ENCODE measurements around the gene HACD3. TPM values are rescaled to one million over a fixed set of nuclear protein-coding genes. Genes with fewer than 3 reads are reported as not detected.
"Not testable (repeated sequence)": the region's sequence is repeated elsewhere in the genome, so short reads cannot be mapped to it uniquely, and the experiment has no call there.

HACD3 gene
- total RNA-seq, 2 donors from 2014 or later, result 23.3 to 45.0 TPM

DNA sequence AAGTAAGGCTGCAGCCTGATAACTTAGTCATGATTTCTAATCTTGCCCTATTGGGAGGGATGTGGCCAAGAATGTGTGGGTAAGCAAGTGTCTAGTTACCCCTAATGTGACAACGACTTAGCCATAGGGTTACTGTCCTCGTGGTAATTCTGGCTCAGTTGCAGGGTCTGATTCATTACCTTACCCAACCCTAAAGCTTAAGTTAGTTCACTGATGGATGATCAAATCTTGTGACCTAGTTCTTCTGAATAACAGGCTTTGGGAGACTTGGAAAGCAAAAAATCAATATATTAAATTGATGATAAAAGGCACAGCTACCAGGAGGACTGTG is 82.3 kb downstream of the HACD3 start:
- peaks cover 8 to 12% of the 10 kb centered on the region in 2 donors for H3K36me3 Mint-ChIP-seq
- peak overlapping the region in 1 of 2 donors; percentile 93 for H3K27ac Mint-ChIP-seq
- no peaks in the 10 kb centered on the region for H3K9me3 Mint-ChIP-seq

DNA sequence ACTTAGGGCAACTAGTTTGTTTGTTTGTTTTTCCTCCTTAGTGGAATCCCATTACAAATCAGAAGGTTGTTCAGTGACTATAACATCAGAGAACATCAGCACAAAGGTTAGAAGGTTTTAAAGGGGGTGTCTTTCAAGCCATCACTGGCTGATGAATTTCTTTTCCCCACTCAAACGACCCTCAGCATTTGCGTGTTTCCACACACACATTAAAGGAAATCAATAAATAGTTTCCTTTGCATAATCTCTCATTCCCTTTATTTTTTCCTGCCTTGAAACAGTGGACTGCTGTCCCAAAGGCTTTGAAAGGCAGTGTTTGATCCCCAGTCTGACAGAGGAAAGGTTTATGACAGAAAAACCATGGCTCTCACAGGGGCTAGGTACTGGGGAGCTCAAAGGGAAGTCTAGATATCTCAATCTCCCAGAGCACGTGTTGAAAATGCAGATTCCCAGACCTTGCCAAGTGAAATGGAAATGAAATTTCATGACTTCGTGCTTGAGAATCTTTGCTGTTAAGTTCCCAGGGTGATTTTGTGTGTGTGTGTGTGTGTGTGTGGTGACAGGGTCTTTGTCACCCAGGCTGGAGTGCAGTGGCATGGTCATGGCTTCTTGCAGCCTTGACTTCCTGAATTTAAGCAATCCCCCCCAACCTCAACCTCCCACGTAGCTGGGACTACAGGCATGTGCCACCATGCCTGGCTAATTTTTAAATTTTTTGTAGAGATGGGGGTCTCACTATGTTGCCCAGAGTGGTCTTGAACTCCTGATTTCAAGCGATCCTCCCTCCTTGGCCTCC is 82.9 kb downstream of the HACD3 start:
- DNase-seq (ENCODE audit: low spot score in 2 of 2) (no peak), ATAC-seq (no peak)
- Mint-ChIP-seq H3K9me3 (no peaks in the 10 kb centered on the region), H3K36me3 (peaks cover 8 to 12% of the 10 kb centered on the region in 2 donors), H3K27ac (peak overlapping the region in 1 of 2 donors; percentile 93)

More for the DNA sequence above, 82.3 kb downstream of the HACD3 start:
- no peak for DNase-seq (ENCODE audit: low spot score in 2 of 2)
- peak in 1 of 2 donors; percentile 16 for ATAC-seq

DNA sequence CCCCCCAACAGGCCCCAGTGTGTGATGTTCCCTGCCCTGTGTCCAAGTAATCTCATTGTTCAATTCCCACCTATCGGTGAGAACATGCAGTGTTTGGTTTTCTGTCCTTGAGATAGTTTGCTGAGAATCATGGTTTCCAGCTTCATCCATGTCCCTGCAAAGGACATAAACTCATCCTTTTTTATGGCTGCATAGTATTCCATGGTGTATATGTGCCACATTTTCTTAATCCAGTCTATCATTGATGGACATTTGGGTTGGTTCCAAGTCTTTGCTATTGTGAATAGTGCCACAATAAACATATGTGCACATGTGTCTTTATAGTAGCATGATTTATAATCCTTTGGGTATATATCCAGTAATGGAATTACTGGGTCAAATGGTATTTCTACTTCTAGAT is 85.6 kb downstream of the HACD3 start:
- H3K9me3 Mint-ChIP-seq; DNase-seq (ENCODE audit: low spot score in 2 of 2); ATAC-seq; H3K27ac Mint-ChIP-seq; H3K36me3 Mint-ChIP-seq: not testable (repeated sequence)

DNA sequence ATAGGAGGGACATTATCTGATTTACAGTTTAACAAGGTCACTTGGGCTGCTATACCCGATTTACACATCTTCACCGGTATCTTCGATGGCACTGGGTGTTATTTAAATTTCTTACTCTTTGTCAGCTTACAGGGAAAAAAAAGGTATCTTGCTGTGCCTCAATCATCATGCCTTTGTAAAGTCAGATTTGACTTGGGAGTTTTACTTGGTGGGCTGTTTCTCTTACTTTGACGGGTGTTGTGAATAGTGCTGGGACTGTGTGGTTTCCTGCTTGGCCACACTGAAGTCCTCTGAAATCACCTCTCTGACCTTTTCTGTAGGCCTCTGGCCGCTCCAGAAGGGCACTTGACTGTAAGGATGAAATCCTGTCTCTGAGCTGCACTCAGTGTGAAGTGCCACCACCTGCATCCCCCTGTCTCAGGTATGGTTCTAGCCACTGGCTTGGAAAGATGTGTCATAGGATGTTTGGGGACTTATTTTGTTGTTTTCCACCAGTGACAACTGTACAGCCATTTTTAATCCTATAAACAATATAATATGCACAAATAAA is 88.4 kb downstream of the HACD3 start:
- Mint-ChIP-seq H3K36me3 (no peaks in the 10 kb centered on the region), H3K9me3 (no peaks in the 10 kb centered on the region), H3K27ac (no peak overlapping the region)
- ATAC-seq (no peak), DNase-seq (ENCODE audit: low spot score in 2 of 2) (no peak)

DNA sequence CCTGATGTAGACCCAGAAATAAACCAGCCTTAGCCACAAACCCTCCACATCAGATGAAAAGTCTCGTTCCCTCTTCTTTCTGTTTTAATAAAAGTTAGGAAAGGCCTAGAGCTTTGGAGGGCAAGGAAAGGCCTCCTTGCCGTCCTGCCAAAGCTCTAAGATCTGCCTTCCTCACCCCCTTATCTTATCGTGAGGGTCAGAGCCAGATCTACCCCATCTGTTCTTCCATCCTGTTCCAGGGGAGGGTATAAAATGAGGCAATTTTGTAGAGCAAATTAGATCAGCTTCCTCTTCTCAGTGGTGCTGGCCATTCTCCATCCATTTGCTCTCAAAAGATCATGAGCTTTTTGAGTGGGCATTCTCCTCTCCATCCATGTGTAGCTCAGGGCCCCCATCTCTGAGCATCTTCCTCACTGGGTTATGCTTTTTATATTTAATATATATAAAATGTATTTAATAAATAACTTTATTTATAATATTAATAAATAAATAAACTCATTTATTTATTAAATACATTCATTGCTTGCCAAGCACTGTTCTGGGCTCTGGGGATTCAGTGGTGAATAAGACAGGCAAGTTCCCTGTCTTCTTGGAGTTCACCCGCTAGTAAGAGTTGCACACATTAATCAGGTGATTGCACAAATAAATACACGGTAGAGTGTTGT is 89.5 kb downstream of the HACD3 start:
- Mint-ChIP-seq H3K9me3 (no peaks in the 10 kb centered on the region), H3K27ac (no peak overlapping the region), H3K36me3 (peaks cover 0 to 6% of the 10 kb centered on the region in 2 donors)
- ATAC-seq (no peak), DNase-seq (ENCODE audit: low spot score in 2 of 2) (no peak)

DNA sequence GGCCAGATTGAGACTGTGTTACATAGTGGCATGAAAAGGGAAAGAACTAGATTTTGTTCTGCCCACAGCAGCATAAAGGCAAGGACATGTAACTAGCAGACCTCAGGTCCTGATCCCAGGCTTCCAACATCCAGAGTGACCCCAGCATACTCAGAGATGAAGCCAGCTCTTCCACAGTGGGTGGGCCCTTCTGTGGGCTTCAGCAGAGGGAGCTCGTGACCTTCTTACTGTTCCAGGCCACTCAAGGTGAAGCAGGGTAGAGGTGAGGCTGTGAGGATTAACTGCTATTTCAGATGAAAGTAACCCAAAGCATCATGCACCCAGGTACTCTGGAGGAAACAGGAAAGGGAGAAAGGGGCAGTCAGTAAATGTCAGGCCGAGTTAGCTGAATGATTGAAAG is 90.6 kb downstream of the HACD3 start:
- peaks cover 0 to 6% of the 10 kb centered on the region in 2 donors for H3K36me3 Mint-ChIP-seq
- DNase-seq (ENCODE audit: low spot score in 2 of 2) (no peak), ATAC-seq (no peak)
- no peak overlapping the region for H3K27ac Mint-ChIP-seq
- H3K9me3 Mint-ChIP-seq, result no peaks in the 10 kb centered on the region

DNA sequence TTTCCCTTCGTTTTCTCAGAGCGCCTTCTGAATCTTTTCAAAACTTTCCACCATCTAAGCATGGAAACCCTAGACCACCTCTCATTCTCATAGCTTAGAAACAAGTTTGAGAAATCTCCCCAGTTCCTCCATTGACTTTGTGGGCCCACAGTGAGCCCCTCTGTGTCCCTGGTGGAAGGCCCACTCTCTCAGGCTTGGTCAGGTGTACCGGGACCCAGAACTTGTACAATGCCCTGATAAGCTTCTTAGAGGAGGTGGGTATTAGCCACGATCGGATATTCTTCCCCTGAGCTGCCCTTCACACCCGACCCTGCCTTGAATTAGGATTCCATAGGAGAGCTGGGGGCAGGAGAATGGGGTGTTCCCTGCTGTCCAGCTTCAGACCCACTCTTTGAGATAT is 91.4 kb downstream of the HACD3 start, which contains the start of gene SLC24A1:
Gene SLC24A1, plus strand, starts transcription at position 301 of the 400 bp plus-strand sequence. CDS start 2,143 bp downstream, outside the sequence.
- peak within 1 kb of the TSS in 1 of 2 donors; percentile 57 for H3K27ac Mint-ChIP-seq
- no peak for ATAC-seq
- no peak for DNase-seq (ENCODE audit: low spot score in 2 of 2)
- H3K9me3 Mint-ChIP-seq, result no peaks in the 10 kb centered on the region
- peaks cover 0 to 6% of the 10 kb centered on the region in 2 donors for H3K36me3 Mint-ChIP-seq

DNA sequence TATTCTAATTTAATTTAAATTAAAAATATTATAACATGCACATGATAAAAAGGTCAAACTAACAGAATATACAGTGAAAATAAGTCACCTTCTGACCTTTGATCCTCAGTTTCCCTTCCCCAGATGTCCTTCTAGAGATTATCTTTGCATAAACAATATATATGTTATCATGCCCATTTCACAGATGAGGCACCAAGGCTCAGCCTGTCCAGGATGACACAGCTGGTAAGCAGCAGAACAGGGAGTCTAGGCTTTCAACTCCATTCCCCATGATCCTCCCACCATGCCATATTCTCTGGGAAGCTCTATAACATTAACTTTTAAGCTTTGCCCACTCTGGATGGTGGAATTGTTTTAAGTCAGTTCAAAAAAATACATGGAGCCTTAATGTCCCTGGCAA is 92.8 kb downstream of the HACD3 start:
- Mint-ChIP-seq H3K9me3 (no peaks in the 10 kb centered on the region), H3K36me3 (peaks cover 0 to 6% of the 10 kb centered on the region in 2 donors), H3K27ac (no peak overlapping the region)
- ATAC-seq (no peak), DNase-seq (ENCODE audit: low spot score in 2 of 2) (no peak)

DNA sequence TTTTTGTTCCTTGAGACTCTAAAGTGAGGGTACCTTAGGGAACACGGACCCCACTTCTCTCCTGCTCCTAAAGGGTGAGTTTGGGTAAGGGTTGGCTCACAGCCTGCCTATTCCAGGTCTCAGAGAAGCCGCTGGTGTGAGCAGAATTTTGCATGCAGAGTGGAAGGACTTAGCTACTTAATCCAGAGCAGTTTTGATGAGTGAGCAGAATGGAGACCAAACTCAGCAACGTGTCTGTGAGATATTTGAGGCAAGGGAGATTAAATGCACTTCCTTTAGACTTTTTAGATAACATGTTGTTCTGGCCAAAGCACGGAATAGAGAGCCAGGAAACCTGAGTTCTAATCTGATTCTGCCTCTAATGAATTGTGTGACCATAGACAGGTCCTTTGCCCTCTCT is 96.6 kb downstream of the HACD3 start:
- ATAC-seq (no peak), DNase-seq (ENCODE audit: low spot score in 2 of 2) (no peak)
- Mint-ChIP-seq H3K9me3 (no peaks in the 10 kb centered on the region), H3K36me3 (peaks cover 0 to 6% of the 10 kb centered on the region in 2 donors), H3K27ac (no peak overlapping the region)

Other genes starting within 250 kb of the HACD3 start
- 10 to 100 TPM; 12.1 to 24.7 TPM for gene PARP16, start 243.6 kb upstream of the HACD3 start, total RNA-seq
- gene RNU5A-1, start 234.4 kb upstream of the HACD3 start, total RNA-seq, result not detected
- not detected for gene RNU5B-1, start 225.8 kb upstream of the HACD3 start, total RNA-seq
- gene IGDCC3, start 152.5 kb upstream of the HACD3 start, total RNA-seq, result not detected
- under 1 TPM; 0.10 to 0.39 TPM for gene IGDCC4, start 107.5 kb upstream of the HACD3 start, total RNA-seq
- 10 to 100 TPM; 29.9 to 35.9 TPM for gene DPP8, start 12.8 kb upstream of the HACD3 start, total RNA-seq
- 10 to 100 TPM; 48.5 to 55.4 TPM for gene INTS14, start 80.7 kb downstream of the HACD3 start, total RNA-seq
- 10 to 100 TPM in 1 of 2 donors, 1 to 10 TPM in 1; 6.4 to 11.0 TPM for gene SLC24A1, start 91.5 kb downstream of the HACD3 start, total RNA-seq